ENCODE measurements around the gene POGLUT2.

- TF ChIP-seq, protein P1, sequence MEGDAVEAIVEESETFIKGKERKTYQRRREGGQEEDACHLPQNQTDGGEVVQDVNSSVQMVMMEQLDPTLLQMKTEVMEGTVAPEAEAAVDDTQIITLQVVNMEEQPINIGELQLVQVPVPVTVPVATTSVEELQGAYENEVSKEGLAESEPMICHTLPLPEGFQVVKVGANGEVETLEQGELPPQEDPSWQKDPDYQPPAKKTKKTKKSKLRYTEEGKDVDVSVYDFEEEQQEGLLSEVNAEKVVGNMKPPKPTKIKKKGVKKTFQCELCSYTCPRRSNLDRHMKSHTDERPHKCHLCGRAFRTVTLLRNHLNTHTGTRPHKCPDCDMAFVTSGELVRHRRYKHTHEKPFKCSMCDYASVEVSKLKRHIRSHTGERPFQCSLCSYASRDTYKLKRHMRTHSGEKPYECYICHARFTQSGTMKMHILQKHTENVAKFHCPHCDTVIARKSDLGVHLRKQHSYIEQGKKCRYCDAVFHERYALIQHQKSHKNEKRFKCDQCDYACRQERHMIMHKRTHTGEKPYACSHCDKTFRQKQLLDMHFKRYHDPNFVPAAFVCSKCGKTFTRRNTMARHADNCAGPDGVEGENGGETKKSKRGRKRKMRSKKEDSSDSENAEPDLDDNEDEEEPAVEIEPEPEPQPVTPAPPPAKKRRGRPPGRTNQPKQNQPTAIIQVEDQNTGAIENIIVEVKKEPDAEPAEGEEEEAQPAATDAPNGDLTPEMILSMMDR (IDR thresholded peaks at IDR 0.05), result no peak
- no peak for TF ChIP-seq POLR2A (IDR thresholded peaks at IDR 0.05)
Observed at GRCh38 chr13:102772042-102772425, 26.7 kb downstream of the POGLUT2 start.
